ENCODE data around the gene CEP135. TPM values are rescaled to one million over a fixed set of nuclear protein-coding genes. Genes with fewer than 3 reads are reported as not detected.

The CEP135 gene
- total and polyA plus RNA-seq, 2 donors (not counting 3 experiments of a cell fraction or from before 2014, with no cell fraction given), result 2.8 to 15.3 TPM

- dilution Hi-C loops (cut with MboI; ENCODE audit: extremely low pct_ligation_motif_present, low sequenced_read_pairs), result no loop called here
- FAIRE-seq (no peak), DNase-seq (ENCODE audit: low read depth, low spot score) (no peak)
- Histone ChIP-seq H3K9me1 (replicated peaks; ENCODE audit: control insufficient read depth, extremely low read depth, insufficient read depth, low read length) (no peaks in the 10 kb centered on the region), H3K27ac (ENCODE audit: insufficient read depth, low read depth, low read length) (no peak overlapping the region), H3K4me3 (replicated peaks in 1 of 3; ENCODE audit: insufficient read depth in 1 of 3, low read depth in 1 of 3, low read length in 3 of 3) (no peak overlapping the region), H4K20me1 (replicated peaks; ENCODE audit: control insufficient read depth, extremely low read depth, insufficient read depth, low read length) (no peaks in the 10 kb centered on the region), H3K9ac (replicated peaks; ENCODE audit: extremely low read depth, insufficient read depth, low read length) (no peak overlapping the region), H3K36me3 (ENCODE audit: control insufficient read depth in 2 of 2, extremely low read depth in 1 of 2, insufficient read depth in 2 of 2, low read length in 2 of 2) (no peaks in the 10 kb centered on the region), H3K9me3 (replicated peaks; ENCODE audit: control insufficient read depth, insufficient read depth, low read length) (no peaks in the 10 kb centered on the region), H3K79me2 (ENCODE audit: control insufficient read depth, insufficient read depth, low read length) (no peaks in the 10 kb centered on the region), H3K4me2 (ENCODE audit: insufficient read depth, low read length) (no peak overlapping the region), H3K27me3 (ENCODE audit: control insufficient read depth in 2 of 2, insufficient read depth in 2 of 2, low read length in 2 of 2) (peaks cover 0 to 1% of the 10 kb centered on the region in 2 experiments), H3K4me1 (ENCODE audit: control insufficient read depth, extremely low read depth, insufficient read depth, low read length) (no peaks in the 10 kb centered on the region), H2AFZ (ENCODE audit: low read depth, low read length) (no peak overlapping the region)
- intact Hi-C loops (cut with micrococcal nuclease), result no loop called here
- ChIA-PET CTCF (no interaction called here), POLR2A (no interaction called here)
- BruUV-seq (replicated peaks), result no TSS peak
- TF ChIP-seq MYC (IDR thresholded peaks at IDR 0.05; ENCODE audit: low read depth, low read length) (no peak), POLR2AphosphoS5 (IDR thresholded peaks at IDR 0.05; ENCODE audit: insufficient read depth, low read depth, low read length) (no peak), CTCF (IDR thresholded peaks at IDR 0.05; ENCODE audit: extremely low read depth in 1 of 2, insufficient read depth in 1 of 2, low read depth in 1 of 2, low read length in 2 of 2) (no peak), EZH2 (IDR thresholded peaks at IDR 0.05; ENCODE audit: borderline replicate concordance, low read depth, low read length, severe bottlenecking) (no peak), FOS (IDR thresholded peaks at IDR 0.05; ENCODE audit: borderline replicate concordance, insufficient read depth, low read length) (no peak)
Measured at GRCh38 chr4:56058555-56058954, 109.8 kb downstream of the CEP135 start.

GRCh38 chr4:56060036-56060435 lies 111.3 kb downstream of the CEP135 start:
- TF ChIP-seq MAX (IDR thresholded peaks at IDR 0.05; ENCODE audit: insufficient read depth, insufficient read length), result no peak
- no peak for TF ChIP-seq POLR2AphosphoS5 (IDR thresholded peaks at IDR 0.05; ENCODE audit: insufficient read depth, low read depth, low read length)
- TF ChIP-seq EZH2 (IDR thresholded peaks at IDR 0.05; ENCODE audit: borderline replicate concordance, low read depth, low read length, severe bottlenecking), result no peak
- TF ChIP-seq GATA2 (IDR thresholded peaks at IDR 0.05; ENCODE audit: insufficient read depth, insufficient read length, low read depth, low read length), result no peak
- TF ChIP-seq FOS (IDR thresholded peaks at IDR 0.05; ENCODE audit: borderline replicate concordance, insufficient read depth, low read length), result no peak
- no peak for TF ChIP-seq POLR2A (IDR thresholded peaks at IDR 0.05; ENCODE audit: low read depth, low read length)
- TF ChIP-seq MYC (IDR thresholded peaks at IDR 0.05; ENCODE audit: low read depth, low read length), result no peak
- no peak for TF ChIP-seq CTCF (IDR thresholded peaks at IDR 0.05; ENCODE audit: extremely low read depth in 1 of 2, insufficient read depth in 1 of 2, low read depth in 1 of 2, low read length in 2 of 2)
- TF ChIP-seq JUN (IDR thresholded peaks at IDR 0.05; ENCODE audit: borderline replicate concordance, insufficient read depth, insufficient read length, low read depth), result no peak
- ChIA-PET POLR2A (no interaction called here), CTCF (interaction anchor here (1.1 kb wide), 1 partner anchor 9 kb away, joined by 4 read pairs; no protein-coding TSS in a partner anchor)
- Histone ChIP-seq H3K4me3 (replicated peaks in 1 of 3; ENCODE audit: insufficient read depth in 1 of 3, low read depth in 1 of 3, low read length in 3 of 3) (no peak overlapping the region), H3K4me1 (ENCODE audit: control insufficient read depth, extremely low read depth, insufficient read depth, low read length) (no peaks in the 10 kb centered on the region), H2AFZ (ENCODE audit: low read depth, low read length) (no peak overlapping the region), H3K79me2 (ENCODE audit: control insufficient read depth, insufficient read depth, low read length) (no peaks in the 10 kb centered on the region), H3K9ac (replicated peaks; ENCODE audit: extremely low read depth, insufficient read depth, low read length) (no peak overlapping the region), H3K4me2 (ENCODE audit: insufficient read depth, low read length) (no peak overlapping the region), H3K9me3 (replicated peaks; ENCODE audit: control insufficient read depth, insufficient read depth, low read length) (no peaks in the 10 kb centered on the region), H4K20me1 (replicated peaks; ENCODE audit: control insufficient read depth, extremely low read depth, insufficient read depth, low read length) (no peaks in the 10 kb centered on the region), H3K27me3 (ENCODE audit: control insufficient read depth in 2 of 2, insufficient read depth in 2 of 2, low read length in 2 of 2) (peaks cover 0 to 1% of the 10 kb centered on the region in 2 experiments), H3K36me3 (ENCODE audit: control insufficient read depth in 2 of 2, extremely low read depth in 1 of 2, insufficient read depth in 2 of 2, low read length in 2 of 2) (no peaks in the 10 kb centered on the region), H3K9me1 (replicated peaks; ENCODE audit: control insufficient read depth, extremely low read depth, insufficient read depth, low read length) (no peaks in the 10 kb centered on the region), H3K27ac (ENCODE audit: insufficient read depth, low read depth, low read length) (no peak overlapping the region)
- DNase-seq (ENCODE audit: low read depth, low spot score) (no peak), FAIRE-seq (no peak)
- intact Hi-C loops (cut with micrococcal nuclease), result no loop called here
- dilution Hi-C loops (cut with MboI; ENCODE audit: extremely low pct_ligation_motif_present, low sequenced_read_pairs), result no loop called here
- no TSS peak for BruUV-seq (replicated peaks)
